ENCODE results near the gene NCF2.

NCF2 gene

GRCh38 chr1:183515002-183515689, 75.1 kb downstream of the NCF2 start:
- Histone ChIP-seq H3K23ac (ENCODE audit: low read depth, low read length, poor library complexity) (no peak overlapping the region), H3K27ac (replicated peaks; ENCODE audit: low read length) (no peak overlapping the region), H2BK15ac (ENCODE audit: low read length) (no peak overlapping the region), H3K4ac (ENCODE audit: low read length) (no peak overlapping the region), H3K4me3 (ENCODE audit: low read length in 2 of 2) (no peak overlapping the region), H2AK5ac (ENCODE audit: low read depth, low read length) (no peak overlapping the region), H3K9me3 (replicated peaks in 1 of 2; ENCODE audit: control insufficient read depth in 2 of 2, insufficient read depth in 1 of 2, low read depth in 1 of 2, low read length in 2 of 2) (no peaks in the 10 kb centered on the region), H3K4me1 (ENCODE audit: control insufficient read depth in 2 of 2, insufficient read depth in 1 of 2, low read depth in 1 of 2, low read length in 2 of 2) (peaks cover 0 to 2% of the 10 kb centered on the region in 2 donors), H2AFZ (ENCODE audit: low read length) (no peak overlapping the region), H3K27me3 (ENCODE audit: control insufficient read depth in 3 of 3, insufficient read depth in 3 of 3, low read depth in 1 of 3, low read length in 3 of 3) (no peaks in the 10 kb centered on the region), H3K14ac (ENCODE audit: low read length) (no peak overlapping the region), H2BK12ac (ENCODE audit: low read length) (no peak overlapping the region), H4K91ac (ENCODE audit: low read depth, low read length, poor library complexity) (no peak overlapping the region), H2BK120ac (ENCODE audit: low read depth, low read length) (no peak overlapping the region), H4K8ac (ENCODE audit: low read depth, low read length) (no peak overlapping the region), H3K79me1 (ENCODE audit: low read depth, low read length) (no peaks in the 10 kb centered on the region), H3K4me2 (ENCODE audit: insufficient read depth, low read length, poor library complexity, severe bottlenecking) (no peak overlapping the region), H3K18ac (ENCODE audit: low read length) (no peak overlapping the region), H3K36me3 (replicated peaks in 1 of 2; ENCODE audit: control insufficient read depth in 2 of 2, insufficient read depth in 2 of 2, low read length in 2 of 2) (peaks cover 2 to 63% of the 10 kb centered on the region in 2 donors), H3K9ac (ENCODE audit: low read depth, low read length, poor library complexity) (no peak overlapping the region), H2BK5ac (ENCODE audit: low read length) (no peak overlapping the region)
- WGBS, 2 donors (ENCODE audit: extremely low coverage in 2 of 2, insufficient read length in 2 of 2, insufficient replicate concordance in 1 of 2) = no CpG with 5 or more reads among the region's 2 CpGs
- no peak for DNase-seq (ENCODE audit: low spot score)

DNA sequence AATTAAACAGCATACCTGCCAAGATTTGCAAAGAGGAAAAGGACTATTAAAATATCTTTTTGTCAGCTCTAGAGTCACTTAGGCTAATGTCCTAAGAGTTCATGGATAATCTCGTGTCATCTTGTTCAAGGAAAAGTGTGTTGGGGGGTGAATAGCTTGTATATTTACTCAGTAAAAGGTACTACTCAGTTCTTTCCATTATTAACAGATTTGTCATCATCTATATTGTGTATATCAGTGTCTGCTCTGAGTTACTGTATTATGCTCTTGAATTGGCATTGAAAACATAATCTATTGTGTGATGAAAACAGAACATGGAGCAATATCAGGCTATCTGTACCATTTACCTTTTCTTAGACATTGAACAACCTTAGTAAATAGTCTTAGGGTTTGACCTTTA, 76.0 kb downstream of the NCF2 start:
- Histone ChIP-seq H3K4me3 (ENCODE audit: low read length in 2 of 2) (no peak overlapping the region), H3K23ac (ENCODE audit: low read depth, low read length, poor library complexity) (no peak overlapping the region), H2BK15ac (ENCODE audit: low read length) (no peak overlapping the region), H2BK120ac (ENCODE audit: low read depth, low read length) (no peak overlapping the region), H3K9ac (ENCODE audit: low read depth, low read length, poor library complexity) (no peak overlapping the region), H3K27me3 (ENCODE audit: control insufficient read depth in 3 of 3, insufficient read depth in 3 of 3, low read depth in 1 of 3, low read length in 3 of 3) (no peaks in the 10 kb centered on the region), H3K4me1 (ENCODE audit: control insufficient read depth in 2 of 2, insufficient read depth in 1 of 2, low read depth in 1 of 2, low read length in 2 of 2) (peaks cover 0 to 2% of the 10 kb centered on the region in 2 donors), H3K4ac (ENCODE audit: low read length) (no peak overlapping the region), H4K8ac (ENCODE audit: low read depth, low read length) (no peak overlapping the region), H2BK5ac (ENCODE audit: low read length) (no peak overlapping the region), H3K14ac (ENCODE audit: low read length) (no peak overlapping the region), H3K4me2 (ENCODE audit: insufficient read depth, low read length, poor library complexity, severe bottlenecking) (no peak overlapping the region), H3K9me3 (replicated peaks in 1 of 2; ENCODE audit: control insufficient read depth in 2 of 2, insufficient read depth in 1 of 2, low read depth in 1 of 2, low read length in 2 of 2) (no peaks in the 10 kb centered on the region), H3K27ac (replicated peaks; ENCODE audit: low read length) (no peak overlapping the region), H2AK5ac (ENCODE audit: low read depth, low read length) (no peak overlapping the region), H3K79me1 (ENCODE audit: low read depth, low read length) (no peaks in the 10 kb centered on the region), H3K18ac (ENCODE audit: low read length) (no peak overlapping the region), H2BK12ac (ENCODE audit: low read length) (no peak overlapping the region), H4K91ac (ENCODE audit: low read depth, low read length, poor library complexity) (no peak overlapping the region), H3K36me3 (replicated peaks in 1 of 2; ENCODE audit: control insufficient read depth in 2 of 2, insufficient read depth in 2 of 2, low read length in 2 of 2) (peaks cover 2 to 54% of the 10 kb centered on the region in 2 donors), H2AFZ (ENCODE audit: low read length) (no peak overlapping the region)
- WGBS, 2 donors (ENCODE audit: extremely low coverage in 2 of 2, insufficient read length in 2 of 2, insufficient replicate concordance in 1 of 2) = no CpG with 5 or more reads among the region's 1 CpG
- no peak for DNase-seq (ENCODE audit: low spot score)

- no peak for DNase-seq (ENCODE audit: low spot score)
- no peak overlapping the region for H2BK12ac ChIP-seq (ENCODE audit: low read length)
- H3K14ac ChIP-seq (ENCODE audit: low read length) = no peak overlapping the region
- H3K4ac ChIP-seq (ENCODE audit: low read length) = no peak overlapping the region
- no peak overlapping the region for H2AK5ac ChIP-seq (ENCODE audit: low read depth, low read length)
- H3K4me3 ChIP-seq (ENCODE audit: low read length in 2 of 2) = no peak overlapping the region
- H3K27me3 ChIP-seq (ENCODE audit: control insufficient read depth in 3 of 3, insufficient read depth in 3 of 3, low read depth in 1 of 3, low read length in 3 of 3) = no peaks in the 10 kb centered on the region
- H3K9me3 ChIP-seq (replicated peaks in 1 of 2; ENCODE audit: control insufficient read depth in 2 of 2, insufficient read depth in 1 of 2, low read depth in 1 of 2, low read length in 2 of 2) = no peaks in the 10 kb centered on the region
- no peak overlapping the region for H4K8ac ChIP-seq (ENCODE audit: low read depth, low read length)
- no peak overlapping the region for H3K4me2 ChIP-seq (ENCODE audit: insufficient read depth, low read length, poor library complexity, severe bottlenecking)
- no CpG with 5 or more reads among the region's 2 CpGs for WGBS, 2 donors (ENCODE audit: extremely low coverage in 2 of 2, insufficient read length in 2 of 2, insufficient replicate concordance in 1 of 2)
- peaks cover 2 to 44% of the 10 kb centered on the region in 2 donors for H3K36me3 ChIP-seq (replicated peaks in 1 of 2; ENCODE audit: control insufficient read depth in 2 of 2, insufficient read depth in 2 of 2, low read length in 2 of 2)
- H3K18ac ChIP-seq (ENCODE audit: low read length) = no peak overlapping the region
- no peak overlapping the region for H2AFZ ChIP-seq (ENCODE audit: low read length)
- H3K27ac ChIP-seq (replicated peaks; ENCODE audit: low read length) = no peak overlapping the region
- no peak overlapping the region for H3K23ac ChIP-seq (ENCODE audit: low read depth, low read length, poor library complexity)
- no peak overlapping the region for H3K9ac ChIP-seq (ENCODE audit: low read depth, low read length, poor library complexity)
- no peak overlapping the region for H2BK5ac ChIP-seq (ENCODE audit: low read length)
- no peaks in the 10 kb centered on the region for H3K79me1 ChIP-seq (ENCODE audit: low read depth, low read length)
- no peak overlapping the region for H2BK120ac ChIP-seq (ENCODE audit: low read depth, low read length)
- no peak overlapping the region for H4K91ac ChIP-seq (ENCODE audit: low read depth, low read length, poor library complexity)
- no peak overlapping the region for H2BK15ac ChIP-seq (ENCODE audit: low read length)
- peaks cover 0 to 2% of the 10 kb centered on the region in 2 donors for H3K4me1 ChIP-seq (ENCODE audit: control insufficient read depth in 2 of 2, insufficient read depth in 1 of 2, low read depth in 1 of 2, low read length in 2 of 2)
Observed at GRCh38 chr1:183512450-183512849, 77.8 kb downstream of the NCF2 start.

DNA sequence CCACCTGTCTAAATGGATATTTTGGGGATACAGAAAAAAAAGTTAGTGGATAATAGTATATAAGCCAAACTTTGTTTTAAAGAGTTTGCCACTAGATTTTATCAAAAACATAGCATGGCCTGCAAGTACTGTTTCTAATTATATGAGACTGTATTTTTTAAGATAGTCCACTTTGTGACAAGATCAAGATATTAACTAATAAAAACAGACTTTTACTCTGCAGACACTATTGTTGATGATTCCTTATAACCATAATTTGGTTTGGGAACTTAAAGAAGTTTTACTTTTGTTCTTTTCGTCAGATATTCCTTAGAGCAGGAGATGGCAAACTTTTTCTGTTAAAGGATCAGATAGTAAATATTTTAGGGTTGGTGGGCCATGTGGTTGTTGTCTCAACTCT, 81.6 kb downstream of the NCF2 start:
- Histone ChIP-seq H2BK12ac (ENCODE audit: low read length) (no peak overlapping the region), H4K8ac (ENCODE audit: low read depth, low read length) (no peak overlapping the region), H3K27me3 (ENCODE audit: control insufficient read depth in 3 of 3, insufficient read depth in 3 of 3, low read depth in 1 of 3, low read length in 3 of 3) (no peaks in the 10 kb centered on the region), H3K4me1 (ENCODE audit: control insufficient read depth in 2 of 2, insufficient read depth in 1 of 2, low read depth in 1 of 2, low read length in 2 of 2) (peaks cover 3 to 5% of the 10 kb centered on the region in 2 donors), H3K9me3 (replicated peaks in 1 of 2; ENCODE audit: control insufficient read depth in 2 of 2, insufficient read depth in 1 of 2, low read depth in 1 of 2, low read length in 2 of 2) (no peaks in the 10 kb centered on the region), H3K4me2 (ENCODE audit: insufficient read depth, low read length, poor library complexity, severe bottlenecking) (no peak overlapping the region), H2AFZ (ENCODE audit: low read length) (no peak overlapping the region), H3K79me1 (ENCODE audit: low read depth, low read length) (peaks cover 2% of the 10 kb centered on the region), H3K27ac (replicated peaks; ENCODE audit: low read length) (no peak overlapping the region), H3K23ac (ENCODE audit: low read depth, low read length, poor library complexity) (no peak overlapping the region), H4K91ac (ENCODE audit: low read depth, low read length, poor library complexity) (no peak overlapping the region), H3K4me3 (ENCODE audit: low read length in 2 of 2) (no peak overlapping the region), H2BK15ac (ENCODE audit: low read length) (no peak overlapping the region), H3K36me3 (replicated peaks in 1 of 2; ENCODE audit: control insufficient read depth in 2 of 2, insufficient read depth in 2 of 2, low read length in 2 of 2) (peaks cover 2 to 22% of the 10 kb centered on the region in 2 donors), H2AK5ac (ENCODE audit: low read depth, low read length) (no peak overlapping the region), H2BK5ac (ENCODE audit: low read length) (no peak overlapping the region), H2BK120ac (ENCODE audit: low read depth, low read length) (no peak overlapping the region), H3K4ac (ENCODE audit: low read length) (no peak overlapping the region), H3K14ac (ENCODE audit: low read length) (no peak overlapping the region), H3K9ac (ENCODE audit: low read depth, low read length, poor library complexity) (no peak overlapping the region), H3K18ac (ENCODE audit: low read length) (no peak overlapping the region)
- no CpG with 5 or more reads among the region's 1 CpG for WGBS, 2 donors (ENCODE audit: extremely low coverage in 2 of 2, insufficient read length in 2 of 2, insufficient replicate concordance in 1 of 2)
- no peak for DNase-seq (ENCODE audit: low spot score)
